Measurements from ENCODE around the gene WNT9A.
"Not testable (repeated sequence)": the region's sequence is repeated elsewhere in the genome, so short reads cannot be mapped to it uniquely, and the experiment has no call there.

Gene WNT9A

GRCh38 chr1:227947676-227948492 is at the start of gene WNT9A:
TSS of gene WNT9A (minus strand) at chr1:227947932. CDS start at chr1:227947887, 45 bp downstream.
- peak; percentile 57 for DNase-seq

DNA sequence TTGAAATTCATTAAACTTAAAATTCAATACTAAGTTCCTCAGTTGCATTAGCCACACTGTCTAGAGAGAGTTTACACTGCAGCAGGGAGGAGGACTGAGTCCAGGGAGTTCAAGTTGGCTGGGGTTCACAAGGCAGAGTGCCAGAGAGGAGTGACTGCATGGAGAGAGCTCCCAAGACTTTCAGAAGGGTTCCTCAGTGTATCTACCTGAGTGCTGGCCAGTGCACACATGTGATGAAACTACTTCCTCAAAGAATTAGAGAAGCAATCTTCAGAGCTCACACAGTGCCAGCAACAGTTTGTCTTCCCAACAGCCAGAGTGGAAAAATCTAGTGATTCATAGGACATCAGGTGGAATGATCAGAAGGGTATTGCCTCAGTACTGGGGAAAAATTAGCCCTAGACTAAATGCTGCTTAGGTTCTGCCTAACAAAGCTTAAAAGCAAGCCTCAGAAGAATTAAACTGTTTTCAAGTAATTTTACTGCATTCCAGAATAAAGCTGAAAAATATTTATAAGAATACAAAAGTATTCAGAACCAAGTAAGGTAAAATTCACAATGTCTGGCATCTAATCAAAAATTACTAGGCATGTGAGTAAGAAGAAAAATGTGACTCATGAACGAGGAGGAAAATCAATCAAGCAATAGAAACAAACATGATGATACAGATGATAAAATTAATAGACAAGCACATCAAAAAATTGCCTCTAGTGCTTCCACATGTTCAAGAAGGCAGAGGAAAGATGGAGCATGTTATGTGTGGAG is 48.6 kb upstream of the WNT9A start:
- no peak for DNase-seq

GRCh38 chr1:227994632-227995300 is 47.0 kb upstream of the WNT9A start:
- no peak for DNase-seq

GRCh38 chr1:227987181-227987580 is 39.4 kb upstream of the WNT9A start:
- DNase-seq, result no peak

DNA sequence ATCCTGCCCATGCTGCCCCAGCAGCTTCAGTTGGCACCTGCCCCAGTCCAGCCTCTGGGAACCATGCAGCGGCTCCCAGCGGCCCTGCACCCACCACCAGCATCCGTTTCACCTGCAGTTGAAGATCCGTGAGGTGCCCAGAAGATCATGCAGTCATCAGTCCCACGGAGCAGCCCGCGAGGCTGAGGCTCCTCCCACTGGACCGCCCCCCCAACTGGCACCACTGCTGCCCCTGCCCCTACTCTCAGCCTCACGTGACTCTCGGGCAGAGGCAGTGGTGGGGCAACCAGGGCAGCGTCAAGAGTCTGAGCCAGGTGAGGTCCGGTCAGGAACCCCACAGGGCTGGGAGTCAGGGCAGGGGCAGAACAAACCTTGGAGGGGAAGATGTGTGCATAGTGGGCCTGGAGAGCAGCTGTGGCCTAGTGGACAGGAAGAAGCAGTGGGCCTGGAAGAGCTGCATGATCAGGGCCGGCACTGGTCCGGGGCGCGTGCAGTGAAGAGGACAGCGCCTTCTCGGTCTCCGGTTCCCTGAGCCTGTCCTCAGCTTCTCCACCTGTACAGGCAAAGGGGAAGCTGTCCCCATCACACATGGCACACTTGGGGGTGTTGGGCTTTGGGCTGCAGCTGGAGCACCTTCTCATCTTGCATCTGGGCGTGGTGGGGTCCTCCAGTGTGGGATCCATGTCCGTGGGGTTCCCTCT is 28.0 kb upstream of the WNT9A start:
- not testable (repeated sequence) for DNase-seq

DNA sequence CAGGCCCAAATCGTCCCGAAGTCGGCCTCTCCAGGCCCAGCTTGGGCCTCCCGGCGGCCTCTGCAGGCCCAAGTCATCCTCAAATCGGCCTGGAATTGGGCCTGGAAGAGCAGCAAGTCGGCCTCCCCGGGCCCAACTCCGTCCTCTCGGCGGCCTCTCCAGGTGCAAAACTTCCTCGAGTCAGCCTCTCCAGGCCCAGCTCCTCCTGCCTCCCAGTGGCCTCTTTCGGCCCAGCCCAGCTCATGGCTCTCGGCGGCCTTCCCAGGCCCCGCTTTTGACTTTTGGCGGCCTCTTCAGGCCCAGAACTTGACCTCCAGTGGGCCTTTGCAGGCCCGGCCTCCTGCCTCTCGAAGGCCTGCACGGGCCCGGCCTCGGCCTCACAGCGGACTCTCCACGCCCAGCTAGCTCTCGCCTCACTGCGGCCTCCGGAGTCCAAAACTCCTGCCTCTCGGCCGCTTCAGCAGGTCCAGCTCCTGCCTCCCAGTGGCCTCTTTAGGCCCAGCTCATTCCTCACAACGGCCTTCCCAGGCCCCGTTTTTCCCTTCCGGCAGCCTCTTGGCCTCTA is 26.1 kb upstream of the WNT9A start:
- DNase-seq, result not testable (repeated sequence)

DNA sequence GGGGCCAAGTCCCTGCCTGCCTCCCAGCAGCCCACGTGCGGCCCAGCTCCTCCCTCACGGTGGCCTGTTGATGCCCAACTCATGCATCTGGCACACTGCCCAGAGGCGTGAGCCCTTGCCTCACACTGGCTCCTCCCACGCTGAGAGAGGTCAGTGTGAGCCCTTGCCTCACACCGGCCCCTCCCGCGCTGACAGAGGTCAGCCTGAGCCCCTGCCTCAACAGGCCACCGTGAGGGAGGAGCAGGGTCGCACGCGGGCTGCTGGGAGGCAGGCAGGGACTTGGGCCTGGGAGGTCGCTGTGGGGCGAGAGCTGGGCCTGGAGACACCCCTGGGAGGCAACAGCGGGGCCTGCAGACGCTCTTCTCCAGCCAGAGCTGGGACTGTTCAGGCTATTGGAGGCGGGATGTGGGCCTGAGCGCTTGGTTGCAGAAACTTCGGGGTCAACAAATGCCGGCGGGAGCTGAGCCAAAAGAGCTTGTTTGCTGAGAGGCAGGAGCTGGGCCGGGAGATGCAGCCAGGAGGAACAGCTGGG is 25.2 kb upstream of the WNT9A start:
- DNase-seq, result peak; percentile 26

GRCh38 chr1:227972283-227972679 is 24.5 kb upstream of the WNT9A start:
- not testable (repeated sequence) for DNase-seq

DNA sequence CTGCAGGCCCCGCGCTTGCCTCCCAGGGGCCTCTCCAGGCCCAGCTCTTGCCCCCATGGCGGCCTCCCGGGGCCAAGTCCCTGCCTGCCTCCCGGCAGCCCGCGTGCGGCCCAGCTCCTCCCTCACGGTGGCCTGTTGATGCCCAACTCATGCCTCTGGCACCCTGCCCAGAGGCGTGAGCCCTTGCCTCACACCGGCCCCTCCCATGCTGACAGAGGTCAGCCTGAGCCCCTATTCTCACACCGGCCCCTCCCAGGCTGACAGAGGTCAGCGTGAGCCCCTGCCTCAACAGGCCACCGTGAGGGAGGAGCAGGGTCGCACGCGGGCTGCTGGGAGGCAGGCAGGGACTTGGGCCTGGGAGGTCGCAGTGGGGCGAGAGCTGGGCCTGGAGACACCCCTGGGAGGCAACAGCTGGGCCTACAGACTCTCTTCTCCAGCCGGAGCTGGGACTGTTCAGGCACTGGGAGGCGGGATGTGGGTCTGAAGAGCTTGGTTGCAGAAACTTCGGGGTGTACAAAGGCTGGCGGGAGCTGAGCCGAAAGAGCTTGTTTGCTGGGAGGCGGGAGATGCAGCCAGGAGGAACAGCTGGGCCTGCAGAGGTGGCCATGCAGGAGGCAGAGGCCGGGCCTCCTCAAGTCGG is 24.0 kb upstream of the WNT9A start:
- not testable (repeated sequence) for DNase-seq

DNA sequence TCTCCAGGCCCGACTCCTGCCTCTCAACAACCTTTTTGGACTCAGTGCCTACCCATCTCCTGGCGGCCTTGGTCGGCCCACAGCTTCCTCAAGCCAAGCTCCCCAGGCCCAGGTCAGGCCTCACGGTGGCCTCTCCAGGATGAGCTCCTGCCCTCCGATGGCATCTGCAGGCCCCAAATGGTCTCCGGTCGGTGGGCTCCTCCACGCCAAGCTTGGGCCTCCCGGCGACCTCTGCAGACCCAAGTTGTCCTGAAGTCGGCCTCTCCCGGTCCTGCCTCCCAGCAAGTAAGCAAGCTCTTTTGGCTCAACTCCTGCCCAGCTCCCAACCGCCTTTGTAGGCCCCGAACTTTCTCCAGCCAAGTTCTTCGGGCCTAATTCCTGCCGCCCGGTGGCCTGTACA is 23.5 kb upstream of the WNT9A start:
- not testable (repeated sequence) for DNase-seq

GRCh38 chr1:227970076-227970995 is 22.6 kb upstream of the WNT9A start:
- DNase-seq, result not testable (repeated sequence)

GRCh38 chr1:227967815-227968214 is 20.1 kb upstream of the WNT9A start:
- DNase-seq, result not testable (repeated sequence)

DNA sequence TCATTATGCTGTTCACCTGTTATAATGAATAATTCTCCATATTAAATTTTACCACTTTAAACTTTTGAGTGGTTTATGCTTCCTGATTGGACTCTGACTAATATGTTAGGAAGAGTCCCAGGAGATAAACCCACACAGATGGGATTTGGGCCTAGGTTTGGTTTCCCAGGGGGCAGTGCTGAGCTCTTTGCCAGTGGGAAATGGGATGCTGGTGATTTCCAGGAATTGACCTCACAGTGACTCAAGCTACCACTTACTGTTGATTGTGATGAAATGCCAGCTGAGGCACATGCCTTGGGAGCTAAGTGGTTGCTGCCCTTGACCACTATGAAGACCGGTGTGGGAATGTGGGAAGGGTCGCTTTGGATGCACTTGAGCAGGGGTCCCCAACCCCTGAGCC is 19.0 kb upstream of the WNT9A start:
- DNase-seq, result not testable (repeated sequence)

DNA sequence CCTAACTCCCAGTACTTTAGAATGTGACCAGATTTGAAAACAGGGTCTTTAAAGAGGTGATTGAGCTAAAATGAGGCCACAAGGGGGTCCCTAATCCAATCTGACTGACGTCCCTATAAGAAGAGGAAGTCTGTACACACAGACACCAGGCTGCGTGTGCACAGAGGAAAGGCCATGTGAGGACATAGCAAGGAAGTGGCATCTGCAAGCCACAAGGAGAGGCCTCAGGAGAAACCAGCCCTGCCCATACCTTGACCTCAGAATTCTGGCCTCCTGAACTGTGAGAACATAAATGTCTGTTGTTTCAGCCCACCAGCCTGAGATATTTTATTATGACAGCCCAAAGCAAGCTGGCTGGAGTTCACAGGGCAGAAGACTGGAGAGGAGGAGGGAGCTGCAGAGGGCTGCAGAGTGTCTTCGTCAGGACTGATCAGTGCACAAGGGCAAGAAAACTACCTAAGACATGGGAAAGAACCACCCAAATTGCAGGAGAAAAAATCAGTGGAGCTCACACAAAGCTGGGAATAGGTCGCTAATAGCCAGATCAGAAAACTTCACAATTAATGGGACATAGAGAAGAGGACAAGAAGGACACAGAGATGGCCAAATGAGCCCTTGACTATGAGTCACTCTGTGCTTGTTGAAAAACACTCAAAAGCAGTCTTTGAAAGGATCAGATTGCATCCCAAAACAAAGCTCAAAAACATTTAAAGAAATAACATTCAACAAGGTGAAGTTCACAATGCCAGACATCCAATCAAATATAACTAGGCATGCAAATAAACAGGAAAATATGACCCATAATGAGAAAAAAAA is 14.1 kb upstream of the WNT9A start:
- DNase-seq, result peak; percentile 51

GRCh38 chr1:227959325-227959860 is 11.7 kb upstream of the WNT9A start:
- DNase-seq, result no peak

DNA sequence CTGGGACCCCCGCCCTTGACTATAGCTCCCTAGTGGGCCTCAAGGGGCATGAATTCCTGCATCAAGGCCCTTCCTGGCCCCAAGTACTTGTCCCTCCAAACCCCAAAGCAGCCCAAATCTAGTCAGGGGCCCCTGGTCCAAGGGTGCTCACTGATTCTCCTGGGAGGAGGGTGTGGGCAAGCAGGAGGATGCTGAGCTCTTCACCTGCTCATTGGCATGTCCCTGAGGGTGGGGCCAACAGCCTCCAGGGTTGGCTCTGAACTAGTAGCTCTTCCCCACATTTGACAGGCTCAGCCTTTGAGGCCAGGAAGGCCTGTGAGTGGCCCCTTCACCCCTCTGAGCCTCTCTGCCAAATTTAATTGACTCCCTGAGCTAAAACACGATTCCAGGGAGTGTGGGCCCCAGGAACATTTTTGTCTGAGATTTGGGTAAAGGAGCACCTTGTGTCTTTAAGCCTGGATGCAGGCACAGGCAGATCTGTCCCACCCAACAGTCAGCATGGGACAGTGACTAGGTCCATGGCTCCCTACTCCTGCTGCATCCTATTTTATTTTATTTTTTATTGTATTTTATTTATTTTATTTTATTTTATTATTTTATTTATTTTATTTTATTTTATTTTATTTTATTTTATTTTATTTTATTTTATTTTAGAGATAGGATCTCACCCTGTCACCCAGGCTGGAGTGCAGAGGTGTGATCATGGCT is 11.0 kb upstream of the WNT9A start:
- no peak for DNase-seq

DNA sequence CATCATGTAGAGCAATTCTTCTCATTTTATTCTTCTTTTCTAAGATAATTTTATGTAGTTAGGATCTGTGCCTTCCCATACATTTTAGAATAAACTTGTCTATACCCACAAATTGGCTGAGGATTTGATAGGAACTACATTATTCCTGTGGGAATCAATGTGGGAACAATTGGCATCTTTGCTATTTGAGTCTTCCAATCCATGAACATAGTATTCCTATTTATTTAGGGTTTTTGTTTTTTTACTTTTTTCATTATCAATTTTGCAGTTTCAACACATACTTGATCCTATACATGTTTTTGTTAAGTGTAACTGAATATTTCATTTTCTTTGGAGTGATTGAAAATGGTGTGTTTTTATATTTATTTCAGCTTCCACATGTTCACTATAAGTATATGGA is 8.1 kb upstream of the WNT9A start:
- no peak for DNase-seq

- DNase-seq, result no peak
Measured at GRCh38 chr1:227954163-227954850, 6.6 kb upstream of the WNT9A start.
